IMR-90 (cell line): ENCODE data around the gene LAMC2. TPM values are rescaled to one million over a fixed set of nuclear protein-coding genes. Genes with fewer than 3 reads are reported as not detected.

Experiments used
- ATAC-seq: fragments of 200-7000 bp; cut with Tn5 transposase; 2 replicates; pipeline ENCODE4 v1.9.1; 2020; ENCODE audit warnings: low read depth, mild to moderate bottlenecking, moderate library complexity
- BruUV-seq: library from RNA; stranded (reverse); fragments of 400-500 nt; replicated peaks from 2 replicates; lab custom pipeline; 2021; lab: Mats Ljungman, UMichigan
- CTCF ChIA-PET: fragments of 300-600 bp; formaldehyde crosslinking; extraction: SDS; loops from one replicate; lab custom pipeline; 2021; ENCODE audit warnings: antibody characterized with exemption; lab: Yijun Ruan, JAX
- POLR2A ChIA-PET: fragments of 300-600 bp; sonication (Branson Sonifier 250); formaldehyde crosslinking; loops from one replicate; lab custom pipeline; 2022; ENCODE audit warnings: antibody characterized with exemption; ENCODE audit not compliant: unreplicated experiment; lab: Charles Lee
- DNase-seq: peaks from one replicate; pipeline ENCODE4 v3.0.0; 2013
- H2AFZ ChIP-seq: replicated peaks from 2 replicates; pipeline ENCODE3; 2013; ENCODE audit warnings: low read length, mild to moderate bottlenecking; ENCODE audit not compliant: poor library complexity
- H2AK5ac ChIP-seq: 2 replicates; pipeline ENCODE4 v1.6.1; 2013; ENCODE audit warnings: low read depth, low read length, inconsistent platforms
- H2AK9ac ChIP-seq: replicated peaks from 2 replicates; pipeline ENCODE3; 2013; ENCODE audit warnings: mild to moderate bottlenecking, low read depth, low read length, moderate library complexity; ENCODE audit not compliant: poor library complexity
- H2BK120ac ChIP-seq: 2 replicates; pipeline ENCODE4 v1.6.1; 2013; ENCODE audit warnings: low read depth, low read length, inconsistent platforms
- H2BK15ac ChIP-seq: 3 replicates; pipeline ENCODE4 v1.6.1; 2013; ENCODE audit warnings: low read depth, low read length, inconsistent platforms
- H2BK20ac ChIP-seq: 2 replicates; pipeline ENCODE4 v1.6.1; 2013; ENCODE audit warnings: low read depth, mild to moderate bottlenecking, inconsistent platforms, low read length, moderate library complexity
- H2BK5ac ChIP-seq: 2 replicates; pipeline ENCODE4 v1.6.1; 2013; ENCODE audit warnings: mild to moderate bottlenecking, low read depth, low read length, inconsistent platforms; ENCODE audit not compliant: poor library complexity, severe bottlenecking
- H3K14ac ChIP-seq: replicated peaks from 2 replicates; pipeline ENCODE4 v1.6.1; 2013; ENCODE audit warnings: low read depth, low read length, inconsistent platforms
- H3K18ac ChIP-seq: 2 replicates; pipeline ENCODE4 v1.6.1; 2013; ENCODE audit warnings: low read depth, low read length, control low read depth
- H3K23ac ChIP-seq: 2 replicates; pipeline ENCODE4 v1.6.1; 2013; ENCODE audit warnings: low read depth, low read length, inconsistent platforms
- H3K27ac ChIP-seq: 2 replicates; pipeline ENCODE4 v1.5.1; 2013; ENCODE audit warnings: mild to moderate bottlenecking, control low read depth, low read length; ENCODE audit not compliant: insufficient read depth
- H3K27me3 ChIP-seq: 2 replicates; pipeline ENCODE4 v1.6.1; 2013; ENCODE audit warnings: low read length; ENCODE audit not compliant: control insufficient read depth, insufficient read depth
- H3K36me3 ChIP-seq: 2 replicates; pipeline ENCODE4 v1.6.1; 2013; ENCODE audit warnings: low read length, mixed read lengths; ENCODE audit not compliant: control insufficient read depth, insufficient read depth
- H3K4ac ChIP-seq: 2 replicates; pipeline ENCODE4 v1.6.1; 2013; ENCODE audit warnings: low read depth, low read length, inconsistent platforms
- H3K4me1 ChIP-seq: 2 replicates; pipeline ENCODE4 v1.6.1; 2013; ENCODE audit warnings: low read length, mixed read lengths; ENCODE audit not compliant: control insufficient read depth, insufficient read depth
- H3K4me2 ChIP-seq: 2 replicates; pipeline ENCODE4 v1.6.1; 2013; ENCODE audit warnings: low read depth, mild to moderate bottlenecking, control low read depth, low read length, moderate library complexity
- H3K4me3 ChIP-seq: 2 replicates; pipeline ENCODE4 v1.5.1; 2013; ENCODE audit warnings: low read depth, mild to moderate bottlenecking, control low read depth, low read length, moderate library complexity; ENCODE audit not compliant: insufficient read depth
- H3K56ac ChIP-seq: 2 replicates; pipeline ENCODE4 v1.6.1; 2013; ENCODE audit warnings: low read length, inconsistent platforms; ENCODE audit not compliant: insufficient read depth; ENCODE audit errors: extremely low read depth
- H3K79me1 ChIP-seq, 2 experiments: 2 replicates each; pipeline ENCODE4 v1.6.1; 2013; ENCODE audit warnings: low read length in 2 of 2, inconsistent platforms in 1 of 2, low read depth in 1 of 2
- H3K9ac ChIP-seq: 2 replicates; pipeline ENCODE4 v1.6.1; 2013; ENCODE audit warnings: low read depth, low read length, control low read depth
- H3K9me1 ChIP-seq: 2 replicates; pipeline ENCODE4 v1.6.1; 2013; ENCODE audit warnings: low read length, inconsistent platforms; ENCODE audit not compliant: insufficient read depth
- H3K9me3 ChIP-seq: 2 replicates; pipeline ENCODE4 v1.6.1; 2013; ENCODE audit warnings: low read length; ENCODE audit not compliant: control insufficient read depth, insufficient read depth
- H4K20me1 ChIP-seq: 2 replicates; pipeline ENCODE4 v1.6.1; 2013; ENCODE audit warnings: low read length, inconsistent platforms; ENCODE audit not compliant: insufficient read depth
- H4K5ac ChIP-seq: 2 replicates; pipeline ENCODE4 v1.6.1; 2013; ENCODE audit warnings: mild to moderate bottlenecking, low read depth, low read length, control low read depth
- H4K8ac ChIP-seq, 2 experiments: 2 replicates each; pipeline ENCODE4 v1.6.1; 2013; ENCODE audit warnings: low read depth in 2 of 2, low read length in 2 of 2, control low read depth in 1 of 2, inconsistent platforms in 1 of 2
- H4K91ac ChIP-seq: 2 replicates; pipeline ENCODE4 v1.6.1; 2013; ENCODE audit warnings: low read depth, low read length, inconsistent platforms; ENCODE audit not compliant: insufficient read depth
- BHLHE40 ChIP-seq: fragments of 150-350 bp; IDR thresholded peaks from 2 replicates; pipeline ENCODE4 v1.6.1; 2016; ENCODE audit warnings: mild to moderate bottlenecking, low read depth, low read length
- CEBPB ChIP-seq: IDR thresholded peaks from 2 replicates; pipeline ENCODE4 v1.6.1; 2012; ENCODE audit warnings: low read depth, low read length, improper control_type of control experiment
- FOS ChIP-seq: fragments of 150-350 bp; IDR thresholded peaks from 2 replicates; pipeline ENCODE4 v1.6.1; 2016; ENCODE audit warnings: low read depth, low read length
- MAFK ChIP-seq: IDR thresholded peaks from 2 replicates; pipeline ENCODE4 v1.6.1; 2012; ENCODE audit warnings: low read depth, low read length, improper control_type of control experiment
- MAZ ChIP-seq: IDR thresholded peaks from 2 replicates; pipeline ENCODE4 v1.6.1; 2012; ENCODE audit warnings: low read depth, mild to moderate bottlenecking, low read length, improper control_type of control experiment, moderate library complexity, borderline replicate concordance
- MXI1 ChIP-seq: IDR thresholded peaks from 2 replicates; pipeline ENCODE4 v1.6.1; 2012; ENCODE audit warnings: low read depth, mild to moderate bottlenecking, low read length, moderate library complexity, borderline replicate concordance
- NFE2L2 ChIP-seq: fragments of 150-350 bp; IDR thresholded peaks from 2 replicates; pipeline ENCODE4 v1.6.1; 2016; ENCODE audit warnings: low read depth, mild to moderate bottlenecking, low read length
- POLR2A ChIP-seq: IDR thresholded peaks from 2 replicates; pipeline ENCODE4 v1.6.1; 2012; ENCODE audit warnings: mild to moderate bottlenecking, low read depth, low read length
- RAD21 ChIP-seq: IDR thresholded peaks from 2 replicates; pipeline ENCODE4 v1.6.1; 2012; ENCODE audit warnings: low read length, improper control_type of control experiment
- RCOR1 ChIP-seq: IDR thresholded peaks from 2 replicates; pipeline ENCODE4 v1.6.1; 2012; ENCODE audit warnings: mild to moderate bottlenecking, low read length, improper control_type of control experiment; ENCODE audit not compliant: insufficient replicate concordance
- RFX5 ChIP-seq: IDR thresholded peaks from 2 replicates; pipeline ENCODE4 v1.8.0; 2012; ENCODE audit warnings: low read depth, mild to moderate bottlenecking, low read length, moderate library complexity
- SMC3 ChIP-seq: fragments of 150-350 bp; IDR thresholded peaks from 2 replicates; pipeline ENCODE4 v1.6.1; 2016; ENCODE audit warnings: low read depth, mild to moderate bottlenecking, antibody characterized with exemption, low read length, moderate library complexity
- USF2 ChIP-seq: fragments of 150-350 bp; IDR thresholded peaks from 2 replicates; pipeline ENCODE4 v1.6.1; 2017; ENCODE audit warnings: mild to moderate bottlenecking, antibody characterized with exemption, low read length, low read depth
- WGBS, 2 experiments: methylation state at CpG; one replicate each; pipeline versions ENCODE4 v1.1.5 to v1.1.7; 2013; ENCODE audit warnings: missing lambda C conversion rate in 2 of 2; ENCODE audit not compliant: insufficient read length in 1 of 2; ENCODE audit errors: extremely low coverage in 2 of 2; 5-methylcytosine and 5-hydroxymethylcytosine counted together
- dilution Hi-C: fragments of 300-500 bp; cut with HindIII; formaldehyde crosslinking; loops from one replicate; pipeline ENCODE4 v1.14.3; 2018; ENCODE audit warnings: low sequenced_read_pairs; ENCODE audit not compliant: unreplicated experiment
- in situ Hi-C: fragments of 300-500 bp; cut with MboI; formaldehyde crosslinking; loops from 3 replicates; pipeline ENCODE4 v1.14.3; 2019; ENCODE audit warnings: low sequenced_read_pairs, inconsistent platforms, mixed read lengths
- intact Hi-C: fragments of 100-400 bp; cut with micrococcal nuclease; formaldehyde crosslinking; loops from 2 replicates; pipeline ENCODE4 v1.10.0; 2022
- polyA plus RNA-seq, 3 experiments: library from polyadenylated mRNA; depleted of rRNA; stranded (reverse); fragments of >200 nt; gene quantifications; 2 replicates each; pipeline ENCODE4 v1.2.3, GENCODE V29; 2012; ENCODE audit warnings: low replicate concordance in 1 of 3
- total RNA-seq: library from RNA; depleted of rRNA; stranded (reverse); fragments of >200 nt; gene quantifications from 2 replicates; pipeline ENCODE4 v1.2.3, GENCODE V29; 2012

LAMC2 gene
- total and polyA plus RNA-seq, 2 of the 4 experiments (the other 2 are of a cell fraction) = 2.3 to 2.8 TPM

- H2AK5ac ChIP-seq = no peak overlapping the region
- no peak overlapping the region for H3K18ac ChIP-seq
- no peak overlapping the region for H4K5ac ChIP-seq
- no peak overlapping the region for H3K56ac ChIP-seq
- H3K4me1 ChIP-seq = peaks cover 4% of the 10 kb centered on the region
- no peak overlapping the region for H3K4me2 ChIP-seq
- POLR2A ChIA-PET = no interaction called here
- H3K27ac ChIP-seq = no peak overlapping the region
- intact Hi-C loops = loop anchor here (5.0 kb wide), 1 partner anchor 39 kb away; no protein-coding TSS in a partner anchor
- ATAC-seq = no peak
- dilution Hi-C loops = no loop called here
- H4K8ac ChIP-seq = no peak overlapping the region
- H2AK9ac ChIP-seq = no peak overlapping the region
- in situ Hi-C loops = no loop called here
- no peak overlapping the region for H3K14ac ChIP-seq
- no peak overlapping the region for H3K4ac ChIP-seq
- no peaks in the 10 kb centered on the region for H3K9me3 ChIP-seq
- H2AFZ ChIP-seq = no peak overlapping the region
- no peak overlapping the region for H3K4me3 ChIP-seq
- H3K23ac ChIP-seq = no peak overlapping the region
- H2BK20ac ChIP-seq = no peak overlapping the region
- WGBS, 2 experiments = no CpG with 5 or more reads among the region's 4 CpGs
- H2BK120ac ChIP-seq = no peak overlapping the region
- peaks cover 6% of the 10 kb centered on the region; the same call in 1 of the 2 replicates for H3K27me3 ChIP-seq
- H4K91ac ChIP-seq = no peak overlapping the region
- CTCF ChIA-PET = interaction anchor here (0.6 kb wide), 1 partner anchor 268 kb away, joined by 3 read pairs; no protein-coding TSS in a partner anchor
- no peaks in the 10 kb centered on the region for H4K20me1 ChIP-seq
- H3K79me1 ChIP-seq = no peaks in the 10 kb centered on the region
- no TSS peak for BruUV-seq
- TF ChIP-seq CEBPB = no peak
- no peak for TF ChIP-seq SMC3
- no peak for TF ChIP-seq NFE2L2
- no peak for TF ChIP-seq BHLHE40
- no peak for TF ChIP-seq MAZ
- TF ChIP-seq POLR2A = no peak
- no peak for TF ChIP-seq FOS
- TF ChIP-seq RCOR1 = no peak
- no peak for TF ChIP-seq MXI1
- no peak for TF ChIP-seq RAD21
- TF ChIP-seq USF2 = no peak
- no peak for TF ChIP-seq MAFK
- no peak for TF ChIP-seq RFX5
- no peak overlapping the region for H2BK5ac ChIP-seq
- H3K9ac ChIP-seq = no peak overlapping the region
- DNase-seq = no peak
- no peak overlapping the region for H2BK15ac ChIP-seq
- peaks cover 3% of the 10 kb centered on the region; the same call in 1 of the 2 replicates for H3K9me1 ChIP-seq
- H3K36me3 ChIP-seq = no peaks in the 10 kb centered on the region
Measured at GRCh38 chr1:183215936-183216335, 29.9 kb downstream of the LAMC2 start.
